HG03575 (cell line): ENCODE results near the gene NDUFB1.

Source experiments
- ATAC-seq: cut with Tn5 transposase; IDR thresholded peaks from one replicate; pipeline ENCODE4 v1.9.1; 2021; ENCODE audit not compliant: unreplicated experiment, insufficient number of reproducible peaks, low FRiP score; ENCODE audit errors: extremely low read depth

NDUFB1 gene

GRCh38 chr14:92105073-92105892 lies 16.2 kb downstream of the NDUFB1 start:
- no peak for ATAC-seq

DNA sequence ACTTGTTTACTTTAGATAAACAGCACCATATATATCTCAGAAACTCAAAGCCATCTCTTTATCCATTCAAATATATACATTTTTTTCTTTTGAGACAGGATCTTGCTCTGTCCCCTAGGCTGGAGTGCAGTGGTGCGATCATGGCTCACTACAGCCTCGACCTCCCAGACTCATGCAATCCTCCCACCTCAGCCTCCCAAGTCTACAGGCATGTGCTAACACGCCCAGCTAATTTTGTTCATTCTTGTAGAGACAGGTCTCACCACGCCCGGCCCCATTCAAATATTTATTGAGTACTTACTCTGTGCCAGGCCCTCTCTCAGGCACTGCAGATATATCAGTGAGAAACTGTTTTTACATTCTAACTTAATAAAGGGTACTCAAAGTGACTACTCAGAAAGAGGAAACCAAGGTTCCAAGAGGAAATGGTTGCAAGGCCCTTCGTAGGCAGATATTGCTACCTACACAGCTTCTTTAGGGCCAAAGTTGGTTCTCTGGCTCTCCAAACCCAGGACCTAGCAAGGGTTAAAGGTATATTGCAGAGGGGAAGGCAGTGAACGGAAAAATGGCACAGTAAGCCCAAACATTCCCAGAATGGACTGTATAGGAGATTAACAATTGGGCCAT lies 18.0 kb downstream of the NDUFB1 start:
- ATAC-seq: no peak

DNA sequence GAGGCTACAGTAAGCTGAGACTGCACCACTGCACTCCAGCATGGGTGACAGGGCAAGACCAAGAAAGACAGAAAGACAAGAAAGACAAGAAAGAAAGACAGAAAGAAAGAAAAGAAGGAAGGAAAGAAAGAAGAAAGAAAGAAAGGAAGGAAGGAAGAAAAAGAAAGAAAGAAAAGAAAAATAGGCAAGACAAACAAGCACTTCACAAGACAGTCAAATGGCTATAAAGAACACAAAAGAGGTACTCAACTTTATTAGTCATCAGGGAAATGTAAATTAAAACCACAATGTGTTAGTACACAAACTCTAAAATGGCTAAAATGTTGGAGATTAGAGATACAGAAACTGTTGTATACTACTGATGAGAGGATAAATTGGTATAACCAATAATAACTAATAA lies 21.7 kb downstream of the NDUFB1 start:
- no peak for ATAC-seq

DNA sequence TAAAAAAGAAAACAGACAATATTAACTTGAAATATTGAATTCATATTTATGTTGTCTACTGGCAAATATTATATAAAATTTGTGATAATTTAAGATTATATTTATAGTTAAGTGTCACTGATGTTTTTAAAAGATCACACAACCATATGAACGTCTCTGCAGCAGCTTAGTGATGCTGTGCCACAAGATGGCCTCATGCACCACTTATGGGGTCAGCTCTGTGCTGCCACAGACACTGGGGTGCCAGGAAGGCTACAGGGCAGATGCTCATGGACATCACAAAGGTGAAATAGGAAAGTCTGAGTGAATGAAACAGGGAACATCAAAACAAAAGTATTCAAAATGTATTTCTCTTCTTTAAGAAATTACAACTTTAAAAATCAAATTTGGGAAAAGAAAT lies 28.2 kb downstream of the NDUFB1 start:
- no peak for ATAC-seq

- no peak for ATAC-seq
Measured at GRCh38 chr14:92088494-92088893, 33.0 kb downstream of the NDUFB1 start.

DNA sequence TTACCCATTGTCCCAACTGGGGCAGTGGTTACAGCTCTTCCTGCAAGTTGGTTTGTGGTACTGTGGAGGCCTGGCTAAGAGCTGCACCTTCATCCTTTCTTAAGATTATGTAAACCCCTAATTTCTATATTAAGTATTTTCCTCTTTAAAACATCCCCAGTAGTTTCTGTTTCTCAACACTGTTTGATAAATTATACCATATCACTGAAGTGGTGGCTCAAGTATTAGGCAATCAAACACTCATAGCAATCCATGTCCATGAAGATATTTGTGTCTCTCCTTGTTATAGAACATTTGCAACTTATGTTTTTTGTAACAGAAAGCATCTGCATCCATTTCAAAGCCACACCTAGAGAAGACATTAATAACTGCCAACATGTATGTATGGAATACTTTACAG lies 47.0 kb downstream of the NDUFB1 start:
- ATAC-seq: no peak
